HepG2 (cell line): Measurements from ENCODE around the gene JPH2. TPM values are rescaled to one million over a fixed set of nuclear protein-coding genes. Genes with fewer than 3 reads are reported as not detected.
A peak's percentile ranks its signal among the peaks of the same experiment; 100 is the strongest.

Experiments used
- BCL6 ChIP-seq: IDR thresholded peaks from 2 replicates; pipeline ENCODE4 v1.6.1; 2016; ENCODE audit warnings: missing genetic modification reagents, missing compliant biosample characterization
- FOXP1 ChIP-seq, 2 experiments: fragments of 450-650 bp in 1 of 2; IDR thresholded peaks; 2 replicates each; pipeline ENCODE4 v1.6.1; 2017 to 2018; ENCODE audit warnings: antibody characterized with exemption in 1 of 2
- HES4 ChIP-seq: sonication (generic); formaldehyde crosslinking; IDR thresholded peaks from 2 replicates; pipeline ENCODE4 v1.9.0; 2021; ENCODE audit warnings: mild to moderate bottlenecking, missing genetic modification reagents, borderline replicate concordance
- HMGA1 ChIP-seq: sonication (generic); formaldehyde crosslinking; conservative IDR thresholded peaks from 2 replicates; pipeline ENCODE4 v1.4.0; 2020; ENCODE audit warnings: missing genetic modification reagents
- NFIC ChIP-seq: IDR thresholded peaks from 2 replicates; pipeline ENCODE4 v1.6.1; 2012; ENCODE audit warnings: mild to moderate bottlenecking, low read length, inconsistent platforms
- PRMT3 ChIP-seq: sonication (generic); formaldehyde crosslinking; IDR thresholded peaks from 2 replicates; pipeline ENCODE4 v1.8.1; 2022; ENCODE audit warnings: low read depth, mild to moderate bottlenecking, moderate library complexity, missing genetic modification reagents, borderline replicate concordance
- XRCC5 ChIP-seq: fragments of 200-400 bp; formaldehyde crosslinking; optimal IDR thresholded peaks from 2 replicates; pipeline ENCODE3; 2017; ENCODE audit warnings: mild to moderate bottlenecking, low read length
- ZBTB1 ChIP-seq: sonication (generic); formaldehyde crosslinking; IDR thresholded peaks from 2 replicates; pipeline ENCODE4 v1.4.0; 2020; ENCODE audit warnings: missing genetic modification reagents, borderline replicate concordance
- ZBTB7B ChIP-seq: sonication (generic); formaldehyde crosslinking; IDR thresholded peaks from 2 replicates; pipeline ENCODE4 v1.4.0; 2020; ENCODE audit warnings: missing genetic modification reagents
- ZNF350 ChIP-seq: sonication (generic); formaldehyde crosslinking; IDR thresholded peaks from 2 replicates; pipeline ENCODE4 v1.4.0; 2020; ENCODE audit warnings: mild to moderate bottlenecking, low read depth, missing genetic modification reagents, borderline replicate concordance
- ZNF431 ChIP-seq: sonication (generic); formaldehyde crosslinking; IDR thresholded peaks from 2 replicates; pipeline ENCODE4 v1.9.0; 2022; ENCODE audit warnings: missing genetic modification reagents, low read depth, mild to moderate bottlenecking, borderline replicate concordance
- ZNF75D ChIP-seq: sonication (generic); formaldehyde crosslinking; IDR thresholded peaks from 2 replicates; pipeline ENCODE4 v1.8.1; 2023; ENCODE audit warnings: missing genetic modification reagents, mild to moderate bottlenecking, borderline replicate concordance
- polyA plus RNA-seq, 8 experiments: library from polyadenylated mRNA; depleted of rRNA in 3 of 8; stranded (reverse) in 7 of 8; unstranded in 1 of 8; fragments of >200 nt; fragmentation: Illumina TruSeq in 4 of 8; extraction: Trizol in 4 of 8; gene quantifications; 2 replicates each; pipeline versions ENCODE4 v1.2.1 to v1.2.3, GENCODE V29; 2011 to 2016; ENCODE audit warnings: low read depth in 4 of 8, missing spikeins in 1 of 8, mixed read lengths in 1 of 8; ENCODE audit not compliant: insufficient read depth in 1 of 8
- total RNA-seq, 5 experiments: library from RNA; depleted of rRNA; stranded (reverse); fragments of >200 nt; fragmentation: Illumina TruSeq; extraction: Trizol; gene quantifications; 2 replicates each; pipeline ENCODE4 v1.2.3, GENCODE V29; 2016; ENCODE audit warnings: low read depth in 1 of 5
- TF ChIP-seq, protein P1 (sequence below): sonication (generic); formaldehyde crosslinking; IDR thresholded peaks from 2 replicates; pipeline ENCODE4 v1.5.0; 2020; ENCODE audit warnings: missing genetic modification reagents, mild to moderate bottlenecking, borderline replicate concordance
- TF ChIP-seq, protein P2 (sequence below): sonication (generic); formaldehyde crosslinking; IDR thresholded peaks from 2 replicates; pipeline ENCODE4 v1.8.1; 2022; ENCODE audit warnings: mild to moderate bottlenecking, missing genetic modification reagents
- TF ChIP-seq, protein P3 (sequence below), 2 experiments: sonication (generic) in 1 of 2; formaldehyde crosslinking in 1 of 2; IDR thresholded peaks; 2 replicates each; pipeline versions ENCODE4 v1.4.0 to v1.6.1; 2016 to 2020; ENCODE audit warnings: borderline replicate concordance in 1 of 2, low read depth in 1 of 2, mild to moderate bottlenecking in 1 of 2, missing genetic modification reagents in 1 of 2
- TF ChIP-seq, protein P4 (sequence below): sonication (generic); formaldehyde crosslinking; IDR thresholded peaks from 2 replicates; pipeline ENCODE4 v1.8.0; 2022; ENCODE audit warnings: mild to moderate bottlenecking, missing genetic modification reagents
- TF ChIP-seq, protein P5 (sequence below): sonication (generic); formaldehyde crosslinking; IDR thresholded peaks from 2 replicates; pipeline ENCODE4 v1.5.1; 2020; ENCODE audit warnings: missing genetic modification reagents, mild to moderate bottlenecking, borderline replicate concordance

The JPH2 gene
- total and polyA plus RNA-seq, 2 of the 13 experiments (the other 11 are each of a cell fraction or from before 2014, with no cell fraction given): 0.42 TPM; not detected in 1

DNA sequence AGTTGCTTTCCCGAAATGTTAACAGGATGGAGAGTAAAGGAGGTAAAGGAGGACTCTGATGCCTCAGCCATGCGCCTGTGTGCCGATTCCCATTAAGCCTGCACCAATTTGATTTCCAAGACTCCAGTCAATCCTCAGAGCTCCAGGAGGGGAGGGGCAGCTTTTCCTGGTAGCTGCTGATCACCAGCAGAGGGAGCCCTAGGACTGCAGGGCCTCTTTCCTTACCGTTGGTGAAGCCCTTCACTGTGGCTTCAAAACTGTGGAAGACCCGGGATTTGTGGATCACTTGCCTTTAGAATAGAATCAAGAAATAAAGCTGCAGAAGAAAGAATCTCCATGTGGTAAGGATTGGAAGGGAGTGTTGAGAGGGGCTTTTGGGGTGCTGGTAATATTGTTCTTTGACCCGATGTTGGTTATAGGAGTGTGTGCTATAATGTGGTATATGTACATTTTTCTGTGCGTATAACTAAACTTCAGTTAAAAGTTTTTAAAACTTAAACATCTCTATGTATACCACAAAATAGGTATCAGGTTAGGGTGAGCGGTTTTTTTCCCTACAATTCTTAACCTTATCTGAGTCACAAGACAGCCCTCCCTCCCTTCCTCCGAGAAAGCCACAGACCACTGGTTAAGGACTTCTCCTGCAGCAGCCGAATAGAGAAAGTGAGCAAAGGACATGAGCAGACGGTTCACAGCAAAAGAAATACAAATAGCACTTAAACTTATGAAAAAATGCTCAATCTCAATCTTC, 30.5 kb upstream of the JPH2 start (continued):
- TF ChIP-seq BCL6 (CRISPR knock-in tag) (no peak), ZNF75D (CRISPR knock-in tag) (no peak), ZNF431 (CRISPR knock-in tag) (no peak), PRMT3 (CRISPR knock-in tag) (no peak), HMGA1 (CRISPR knock-in tag) (no peak), ZNF350 (CRISPR knock-in tag) (peak; percentile 45; the same call in 1 of the 2 replicates), NFIC (no peak), XRCC5 (peak; percentile 97), ZBTB1 (CRISPR knock-in tag) (no peak), ZBTB7B (CRISPR knock-in tag) (0 out of 2 replicates have a peak, but pooled peaks have one; percentile 32), HES4 (CRISPR knock-in tag) (peak; percentile 64; the same call in 1 of the 2 replicates), FOXP1 (IDR thresholded peaks at IDR 0.05) (no peak), FOXP1 (CRISPR knock-in tag; IDR thresholded peaks at IDR 0.05) (no peak)
- TF ChIP-seq, protein P1, sequence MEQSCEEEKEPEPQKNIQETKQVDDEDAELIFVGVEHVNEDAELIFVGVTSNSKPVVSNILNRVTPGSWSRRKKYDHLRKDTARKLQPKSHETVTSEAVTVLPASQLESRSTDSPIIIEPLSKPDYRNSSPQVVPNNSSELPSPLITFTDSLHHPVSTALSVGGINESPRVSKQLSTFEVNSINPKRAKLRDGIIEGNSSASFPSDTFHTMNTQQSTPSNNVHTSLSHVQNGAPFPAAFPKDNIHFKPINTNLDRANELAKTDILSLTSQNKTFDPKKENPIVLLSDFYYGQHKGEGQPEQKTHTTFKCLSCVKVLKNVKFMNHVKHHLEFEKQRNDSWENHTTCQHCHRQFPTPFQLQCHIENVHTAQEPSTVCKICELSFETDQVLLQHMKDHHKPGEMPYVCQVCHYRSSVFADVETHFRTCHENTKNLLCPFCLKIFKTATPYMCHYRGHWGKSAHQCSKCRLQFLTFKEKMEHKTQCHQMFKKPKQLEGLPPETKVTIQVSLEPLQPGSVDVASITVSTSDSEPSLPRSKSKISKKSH (CRISPR knock-in tag): no peak
- TF ChIP-seq, protein P2, sequence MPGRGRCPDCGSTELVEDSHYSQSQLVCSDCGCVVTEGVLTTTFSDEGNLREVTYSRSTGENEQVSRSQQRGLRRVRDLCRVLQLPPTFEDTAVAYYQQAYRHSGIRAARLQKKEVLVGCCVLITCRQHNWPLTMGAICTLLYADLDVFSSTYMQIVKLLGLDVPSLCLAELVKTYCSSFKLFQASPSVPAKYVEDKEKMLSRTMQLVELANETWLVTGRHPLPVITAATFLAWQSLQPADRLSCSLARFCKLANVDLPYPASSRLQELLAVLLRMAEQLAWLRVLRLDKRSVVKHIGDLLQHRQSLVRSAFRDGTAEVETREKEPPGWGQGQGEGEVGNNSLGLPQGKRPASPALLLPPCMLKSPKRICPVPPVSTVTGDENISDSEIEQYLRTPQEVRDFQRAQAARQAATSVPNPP (CRISPR knock-in tag): no peak
- TF ChIP-seq, protein P3, sequence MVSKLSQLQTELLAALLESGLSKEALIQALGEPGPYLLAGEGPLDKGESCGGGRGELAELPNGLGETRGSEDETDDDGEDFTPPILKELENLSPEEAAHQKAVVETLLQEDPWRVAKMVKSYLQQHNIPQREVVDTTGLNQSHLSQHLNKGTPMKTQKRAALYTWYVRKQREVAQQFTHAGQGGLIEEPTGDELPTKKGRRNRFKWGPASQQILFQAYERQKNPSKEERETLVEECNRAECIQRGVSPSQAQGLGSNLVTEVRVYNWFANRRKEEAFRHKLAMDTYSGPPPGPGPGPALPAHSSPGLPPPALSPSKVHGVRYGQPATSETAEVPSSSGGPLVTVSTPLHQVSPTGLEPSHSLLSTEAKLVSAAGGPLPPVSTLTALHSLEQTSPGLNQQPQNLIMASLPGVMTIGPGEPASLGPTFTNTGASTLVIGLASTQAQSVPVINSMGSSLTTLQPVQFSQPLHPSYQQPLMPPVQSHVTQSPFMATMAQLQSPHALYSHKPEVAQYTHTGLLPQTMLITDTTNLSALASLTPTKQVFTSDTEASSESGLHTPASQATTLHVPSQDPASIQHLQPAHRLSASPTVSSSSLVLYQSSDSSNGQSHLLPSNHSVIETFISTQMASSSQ (IDR thresholded peaks at IDR 0.05; ENCODE audit: low read depth): no peak
- TF ChIP-seq, protein P3 (CRISPR knock-in tag; IDR thresholded peaks at IDR 0.05; ENCODE audit: borderline replicate concordance): no peak
- TF ChIP-seq, protein P4, sequence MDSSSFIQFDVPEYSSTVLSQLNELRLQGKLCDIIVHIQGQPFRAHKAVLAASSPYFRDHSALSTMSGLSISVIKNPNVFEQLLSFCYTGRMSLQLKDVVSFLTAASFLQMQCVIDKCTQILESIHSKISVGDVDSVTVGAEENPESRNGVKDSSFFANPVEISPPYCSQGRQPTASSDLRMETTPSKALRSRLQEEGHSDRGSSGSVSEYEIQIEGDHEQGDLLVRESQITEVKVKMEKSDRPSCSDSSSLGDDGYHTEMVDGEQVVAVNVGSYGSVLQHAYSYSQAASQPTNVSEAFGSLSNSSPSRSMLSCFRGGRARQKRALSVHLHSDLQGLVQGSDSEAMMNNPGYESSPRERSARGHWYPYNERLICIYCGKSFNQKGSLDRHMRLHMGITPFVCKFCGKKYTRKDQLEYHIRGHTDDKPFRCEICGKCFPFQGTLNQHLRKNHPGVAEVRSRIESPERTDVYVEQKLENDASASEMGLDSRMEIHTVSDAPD: 0 out of 2 replicates have a peak, but pooled peaks have one; percentile 37
- TF ChIP-seq, protein P5, sequence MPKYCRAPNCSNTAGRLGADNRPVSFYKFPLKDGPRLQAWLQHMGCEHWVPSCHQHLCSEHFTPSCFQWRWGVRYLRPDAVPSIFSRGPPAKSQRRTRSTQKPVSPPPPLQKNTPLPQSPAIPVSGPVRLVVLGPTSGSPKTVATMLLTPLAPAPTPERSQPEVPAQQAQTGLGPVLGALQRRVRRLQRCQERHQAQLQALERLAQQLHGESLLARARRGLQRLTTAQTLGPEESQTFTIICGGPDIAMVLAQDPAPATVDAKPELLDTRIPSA: no peak
